NCI-H526 (cell line): ENCODE results near the gene ITM2C.

ENCODE experiments used
- DNase-seq, 2 experiments: peaks; one replicate each; lab custom pipeline; 2025; lab: John Stamatoyannopoulos, UW

ITM2C gene

GRCh38 chr2:230907361-230908091 is 42.8 kb downstream of the ITM2C start:
- peak in 1 of 2 experiments; percentile 52 for DNase-seq

GRCh38 chr2:230908092-230908594 is 43.4 kb downstream of the ITM2C start:
- peak in 1 of 2 experiments; percentile 85 for DNase-seq

GRCh38 chr2:230908595-230909191 is 44.0 kb downstream of the ITM2C start:
- DNase-seq: peak; percentile 93 to 95

GRCh38 chr2:230909841-230910545 is 45.3 kb downstream of the ITM2C start:
- DNase-seq: no peak

- DNase-seq: no peak
These were observed 45.9 kb downstream of the ITM2C start for GRCh38 chr2:230910546-230911177.

GRCh38 chr2:230912046-230912445 is 47.3 kb downstream of the ITM2C start:
- DNase-seq: no peak

- DNase-seq: no peak
These were observed 48.0 kb downstream of the ITM2C start for GRCh38 chr2:230912724-230913123.

GRCh38 chr2:230913406-230914143 is 48.8 kb downstream of the ITM2C start:
- DNase-seq: peak; percentile 10 to 54

GRCh38 chr2:230914886-230915285 is 50.1 kb downstream of the ITM2C start:
- DNase-seq: no peak

- DNase-seq: no peak
These were observed 50.6 kb downstream of the ITM2C start for GRCh38 chr2:230915319-230915718.

- no peak for DNase-seq
These were observed 51.5 kb downstream of the ITM2C start for GRCh38 chr2:230916218-230916617.

GRCh38 chr2:230919240-230919639 is 54.5 kb downstream of the ITM2C start:
- no peak for DNase-seq

GRCh38 chr2:230919681-230920080 is 54.9 kb downstream of the ITM2C start:
- DNase-seq: no peak

GRCh38 chr2:230920167-230920566 is 55.4 kb downstream of the ITM2C start:
- DNase-seq: no peak

- DNase-seq: no peak
These were observed 57.3 kb downstream of the ITM2C start for GRCh38 chr2:230921806-230922595.

- DNase-seq: no peak
These were observed 58.4 kb downstream of the ITM2C start for GRCh38 chr2:230922951-230923717.

- no peak for DNase-seq
These were observed 59.3 kb downstream of the ITM2C start for GRCh38 chr2:230924092-230924469.

GRCh38 chr2:230924470-230925341 is 60.0 kb downstream of the ITM2C start, which contains the start of gene GPR55:
Gene GPR55 (minus strand): TSS chr2:230925242. CDS start chr2:230910962, 14,280 bp downstream.
- no peak for DNase-seq

GRCh38 chr2:230925443-230925878 is 60.7 kb downstream of the ITM2C start:
- DNase-seq: no peak
